WTC11 (cell line): Measurements from ENCODE around the gene PLEKHF1.

Source experiments
- CREM ChIP-seq: sonication (generic); formaldehyde crosslinking; IDR thresholded peaks from 2 replicates; pipeline ENCODE4 v1.8.1; 2022; ENCODE audit warnings: mild to moderate bottlenecking, missing genetic modification reagents, moderate library complexity
- CTCF ChIP-seq: fragments of 200-600 bp; IDR thresholded peaks from 2 replicates; pipeline ENCODE4 v1.8.0; 2022; ENCODE audit warnings: antibody characterized with exemption
- E2F4 ChIP-seq: sonication (generic); formaldehyde crosslinking; IDR thresholded peaks from 2 replicates; pipeline ENCODE4 v1.8.1; 2022; ENCODE audit warnings: low read depth, mild to moderate bottlenecking, moderate library complexity, missing genetic modification reagents, borderline replicate concordance
- NFE2L1 ChIP-seq: sonication (generic); formaldehyde crosslinking; IDR thresholded peaks from 2 replicates; pipeline ENCODE4 v1.8.1; 2023; ENCODE audit warnings: missing genetic modification reagents
- NFYB ChIP-seq: sonication (generic); formaldehyde crosslinking; conservative IDR thresholded peaks from 2 replicates; pipeline ENCODE4 v1.8.0; 2022; ENCODE audit warnings: low read depth, missing genetic modification reagents
- NR2C2 ChIP-seq: sonication (generic); formaldehyde crosslinking; IDR thresholded peaks from 2 replicates; pipeline ENCODE4 v1.8.0; 2022; ENCODE audit warnings: mild to moderate bottlenecking, missing genetic modification reagents
- SP1 ChIP-seq: sonication (generic); formaldehyde crosslinking; conservative IDR thresholded peaks from 2 replicates; pipeline ENCODE4 v1.8.1; 2022; ENCODE audit warnings: missing genetic modification reagents
- ZMAT4 ChIP-seq: fragments of 250-450 bp; sonication (Bioruptor Pico); IDR thresholded peaks from 2 replicates; pipeline ENCODE4 v1.9.0; 2021; ENCODE audit warnings: mild to moderate bottlenecking
- TF ChIP-seq, protein P1 (sequence below): sonication (generic); formaldehyde crosslinking; IDR thresholded peaks from 2 replicates; pipeline ENCODE4 v1.8.1; 2023; ENCODE audit warnings: mild to moderate bottlenecking, missing genetic modification reagents, borderline replicate concordance
- TF ChIP-seq, protein P2 (sequence below): sonication (generic); formaldehyde crosslinking; IDR thresholded peaks from 2 replicates; pipeline ENCODE4 v1.8.1; 2022; ENCODE audit warnings: low read depth, missing genetic modification reagents, borderline replicate concordance

GRCh38 chr19:29675650-29676186 lies 10.5 kb downstream of the PLEKHF1 start:
- TF ChIP-seq CTCF (no peak), SP1 (CRISPR knock-in tag) (no peak), NR2C2 (CRISPR knock-in tag) (no peak), ZMAT4 (CRISPR knock-in tag) (no peak), E2F4 (CRISPR knock-in tag) (no peak), NFE2L1 (CRISPR knock-in tag) (no peak), NFYB (no peak), CREM (CRISPR knock-in tag) (no peak)
- TF ChIP-seq, protein P1, sequence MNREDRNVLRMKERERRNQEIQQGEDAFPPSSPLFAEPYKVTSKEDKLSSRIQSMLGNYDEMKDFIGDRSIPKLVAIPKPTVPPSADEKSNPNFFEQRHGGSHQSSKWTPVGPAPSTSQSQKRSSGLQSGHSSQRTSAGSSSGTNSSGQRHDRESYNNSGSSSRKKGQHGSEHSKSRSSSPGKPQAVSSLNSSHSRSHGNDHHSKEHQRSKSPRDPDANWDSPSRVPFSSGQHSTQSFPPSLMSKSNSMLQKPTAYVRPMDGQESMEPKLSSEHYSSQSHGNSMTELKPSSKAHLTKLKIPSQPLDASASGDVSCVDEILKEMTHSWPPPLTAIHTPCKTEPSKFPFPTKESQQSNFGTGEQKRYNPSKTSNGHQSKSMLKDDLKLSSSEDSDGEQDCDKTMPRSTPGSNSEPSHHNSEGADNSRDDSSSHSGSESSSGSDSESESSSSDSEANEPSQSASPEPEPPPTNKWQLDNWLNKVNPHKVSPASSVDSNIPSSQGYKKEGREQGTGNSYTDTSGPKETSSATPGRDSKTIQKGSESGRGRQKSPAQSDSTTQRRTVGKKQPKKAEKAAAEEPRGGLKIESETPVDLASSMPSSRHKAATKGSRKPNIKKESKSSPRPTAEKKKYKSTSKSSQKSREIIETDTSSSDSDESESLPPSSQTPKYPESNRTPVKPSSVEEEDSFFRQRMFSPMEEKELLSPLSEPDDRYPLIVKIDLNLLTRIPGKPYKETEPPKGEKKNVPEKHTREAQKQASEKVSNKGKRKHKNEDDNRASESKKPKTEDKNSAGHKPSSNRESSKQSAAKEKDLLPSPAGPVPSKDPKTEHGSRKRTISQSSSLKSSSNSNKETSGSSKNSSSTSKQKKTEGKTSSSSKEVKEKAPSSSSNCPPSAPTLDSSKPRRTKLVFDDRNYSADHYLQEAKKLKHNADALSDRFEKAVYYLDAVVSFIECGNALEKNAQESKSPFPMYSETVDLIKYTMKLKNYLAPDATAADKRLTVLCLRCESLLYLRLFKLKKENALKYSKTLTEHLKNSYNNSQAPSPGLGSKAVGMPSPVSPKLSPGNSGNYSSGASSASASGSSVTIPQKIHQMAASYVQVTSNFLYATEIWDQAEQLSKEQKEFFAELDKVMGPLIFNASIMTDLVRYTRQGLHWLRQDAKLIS (CRISPR knock-in tag) = no peak
- TF ChIP-seq, protein P2, sequence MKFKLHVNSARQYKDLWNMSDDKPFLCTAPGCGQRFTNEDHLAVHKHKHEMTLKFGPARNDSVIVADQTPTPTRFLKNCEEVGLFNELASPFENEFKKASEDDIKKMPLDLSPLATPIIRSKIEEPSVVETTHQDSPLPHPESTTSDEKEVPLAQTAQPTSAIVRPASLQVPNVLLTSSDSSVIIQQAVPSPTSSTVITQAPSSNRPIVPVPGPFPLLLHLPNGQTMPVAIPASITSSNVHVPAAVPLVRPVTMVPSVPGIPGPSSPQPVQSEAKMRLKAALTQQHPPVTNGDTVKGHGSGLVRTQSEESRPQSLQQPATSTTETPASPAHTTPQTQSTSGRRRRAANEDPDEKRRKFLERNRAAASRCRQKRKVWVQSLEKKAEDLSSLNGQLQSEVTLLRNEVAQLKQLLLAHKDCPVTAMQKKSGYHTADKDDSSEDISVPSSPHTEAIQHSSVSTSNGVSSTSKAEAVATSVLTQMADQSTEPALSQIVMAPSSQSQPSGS = no peak
